Measurements from ENCODE around the gene GRID1.

The GRID1 gene

DNA sequence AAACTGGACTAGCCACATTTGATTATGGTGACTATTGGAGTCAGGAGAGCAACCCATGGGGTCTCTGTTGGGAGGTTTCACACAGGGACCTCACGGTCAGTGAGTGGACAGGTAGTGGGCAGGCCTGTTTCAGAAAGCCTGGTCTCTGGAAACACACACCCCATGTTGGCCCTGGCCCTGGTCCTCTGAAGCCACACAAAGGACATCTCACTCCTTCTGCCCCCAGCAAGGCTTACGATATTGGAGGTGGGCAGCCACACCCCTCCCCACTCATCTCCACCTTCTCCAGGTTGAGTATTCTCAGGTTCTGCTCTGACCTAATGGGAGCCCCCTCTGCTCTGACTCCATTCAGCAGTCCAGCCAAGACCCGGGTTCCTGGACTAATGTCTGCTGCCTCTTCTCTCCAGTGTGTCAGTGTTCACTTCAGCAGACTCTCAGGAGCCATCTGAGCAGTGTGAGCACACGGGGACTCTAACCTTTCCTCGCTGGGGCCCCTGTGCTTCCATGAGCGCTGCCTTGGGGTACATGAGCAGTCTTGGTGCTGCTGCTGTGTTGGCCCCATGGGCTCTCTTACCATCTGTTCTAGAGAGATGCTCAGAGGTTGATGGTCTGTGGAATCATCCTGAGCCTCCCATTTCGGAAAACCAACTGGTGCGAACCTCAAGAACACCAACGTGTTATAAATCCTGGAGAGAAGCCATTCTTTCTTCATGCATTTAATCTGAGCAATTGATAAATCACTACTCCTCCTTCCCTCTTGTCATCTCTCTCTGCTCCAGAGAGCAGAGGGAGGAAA lies 748.6 kb downstream of the GRID1 start:
- DNase-seq (ENCODE audit: low spot score) = no peak

GRCh38 chr10:85615556-85615955 lies 751.0 kb downstream of the GRID1 start:
- DNase-seq (ENCODE audit: low spot score) = no peak

GRCh38 chr10:85614981-85615380 lies 751.6 kb downstream of the GRID1 start:
- DNase-seq (ENCODE audit: low spot score) = no peak

DNA sequence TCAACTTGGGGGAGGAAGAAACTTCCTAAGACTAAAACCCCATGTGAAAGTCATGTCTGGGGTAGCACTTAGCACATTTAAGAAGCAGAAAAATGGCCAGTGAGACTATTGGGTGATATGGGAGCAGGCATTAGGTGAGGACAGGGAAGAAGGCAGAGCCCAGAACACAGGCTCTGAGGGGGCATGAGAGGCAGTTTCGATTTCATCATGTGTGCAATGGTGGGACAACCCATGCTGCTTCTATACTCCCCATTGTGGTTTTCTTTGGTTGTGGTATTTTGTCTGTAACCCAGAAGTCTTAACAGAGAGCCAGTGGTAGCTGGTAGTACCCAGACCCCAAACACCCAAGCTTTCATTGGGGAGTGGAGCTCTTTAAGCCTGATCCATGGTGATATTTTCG lies 752.0 kb downstream of the GRID1 start:
- no peak for DNase-seq (ENCODE audit: low spot score)

DNA sequence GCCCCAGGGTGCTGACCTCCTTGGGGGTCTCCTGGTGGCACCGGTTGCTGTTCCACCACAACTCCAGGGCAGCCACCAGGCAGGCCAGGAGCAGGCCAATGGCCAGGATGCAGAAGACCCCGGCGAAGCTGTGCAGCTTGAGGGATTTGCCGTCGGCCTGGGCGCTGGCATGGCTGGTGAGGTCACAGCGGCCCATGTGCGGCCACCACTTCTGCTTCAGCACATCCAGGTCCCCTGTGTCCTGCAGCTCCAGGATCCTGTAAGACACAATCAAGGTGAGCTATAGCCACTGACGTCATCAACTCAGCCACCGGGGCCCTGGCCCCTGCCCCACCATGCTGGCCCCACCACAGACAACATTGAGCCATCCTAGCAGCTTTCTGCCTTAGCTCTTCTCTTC lies 753.2 kb downstream of the GRID1 start:
- no peak for DNase-seq (ENCODE audit: low spot score)

DNA sequence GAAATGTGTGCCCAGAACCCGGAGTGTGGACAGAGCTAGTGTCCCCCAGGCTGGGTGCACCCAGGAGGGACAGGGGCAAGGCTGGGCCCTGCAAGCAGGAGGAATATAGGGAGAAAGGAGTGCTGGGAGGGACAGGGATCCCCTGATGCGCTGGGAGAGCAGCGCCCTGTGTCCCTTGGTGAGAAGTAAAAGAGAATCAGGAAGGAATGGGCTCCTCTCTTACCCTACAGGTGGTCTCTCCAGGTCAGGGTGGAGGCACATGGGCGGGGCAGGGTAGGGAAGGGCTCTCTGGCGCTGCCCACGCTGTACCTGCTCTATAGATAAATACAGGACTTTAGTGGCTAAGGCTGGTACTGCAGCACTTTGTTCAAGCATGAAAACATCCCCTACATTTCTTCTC lies 753.8 kb downstream of the GRID1 start:
- DNase-seq (ENCODE audit: low spot score) = no peak

DNA sequence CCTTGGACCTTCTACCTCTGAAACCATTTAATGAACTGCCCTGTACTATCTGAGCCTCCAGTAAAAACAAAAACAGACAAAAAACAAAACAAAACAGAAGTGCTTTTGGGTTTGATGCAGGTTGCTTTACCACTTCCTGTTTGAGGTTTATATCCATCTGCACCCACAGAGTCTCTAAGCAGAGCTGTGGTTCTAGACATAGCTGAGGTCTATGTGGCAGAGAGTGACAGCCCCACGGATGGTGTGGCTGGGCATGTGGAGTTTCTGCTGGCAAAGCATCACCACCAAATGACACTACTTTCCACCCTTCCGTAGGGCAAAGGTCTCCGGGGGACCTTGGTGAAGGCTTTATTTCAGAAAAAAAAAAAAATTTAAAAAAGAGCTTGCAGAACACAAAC lies 754.2 kb downstream of the GRID1 start:
- DNase-seq (ENCODE audit: low spot score) = no peak

DNA sequence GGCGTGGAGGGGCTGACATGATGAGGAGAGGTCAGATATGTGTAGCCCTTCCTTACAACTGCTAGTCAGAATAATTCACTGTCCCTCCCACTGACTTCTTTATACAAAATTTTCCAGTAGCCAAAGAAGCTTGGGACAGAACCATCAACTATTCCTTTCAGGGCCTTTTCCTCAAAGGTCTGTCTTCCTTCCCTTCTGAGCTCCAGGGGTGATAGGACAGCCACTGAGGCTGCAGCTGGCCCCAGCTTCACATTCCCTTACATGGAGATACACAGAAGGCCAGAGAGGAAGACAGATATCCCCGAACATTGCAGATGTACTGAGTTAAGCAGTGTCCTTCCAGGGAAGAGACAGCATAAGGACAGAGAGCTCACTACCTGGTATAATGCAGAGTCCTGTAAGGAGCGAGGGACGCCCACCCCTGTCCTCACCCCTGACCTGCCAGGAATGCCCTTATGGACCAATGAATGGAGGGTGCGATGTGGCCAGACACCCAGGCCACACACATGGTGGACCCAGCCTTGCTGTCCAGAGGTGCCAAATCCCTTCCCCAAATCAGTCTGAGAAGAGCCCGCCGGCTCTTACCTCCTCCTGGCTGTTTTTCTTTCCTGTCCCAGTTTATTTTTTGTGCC lies 754.7 kb downstream of the GRID1 start:
- no peak for DNase-seq (ENCODE audit: low spot score)

DNA sequence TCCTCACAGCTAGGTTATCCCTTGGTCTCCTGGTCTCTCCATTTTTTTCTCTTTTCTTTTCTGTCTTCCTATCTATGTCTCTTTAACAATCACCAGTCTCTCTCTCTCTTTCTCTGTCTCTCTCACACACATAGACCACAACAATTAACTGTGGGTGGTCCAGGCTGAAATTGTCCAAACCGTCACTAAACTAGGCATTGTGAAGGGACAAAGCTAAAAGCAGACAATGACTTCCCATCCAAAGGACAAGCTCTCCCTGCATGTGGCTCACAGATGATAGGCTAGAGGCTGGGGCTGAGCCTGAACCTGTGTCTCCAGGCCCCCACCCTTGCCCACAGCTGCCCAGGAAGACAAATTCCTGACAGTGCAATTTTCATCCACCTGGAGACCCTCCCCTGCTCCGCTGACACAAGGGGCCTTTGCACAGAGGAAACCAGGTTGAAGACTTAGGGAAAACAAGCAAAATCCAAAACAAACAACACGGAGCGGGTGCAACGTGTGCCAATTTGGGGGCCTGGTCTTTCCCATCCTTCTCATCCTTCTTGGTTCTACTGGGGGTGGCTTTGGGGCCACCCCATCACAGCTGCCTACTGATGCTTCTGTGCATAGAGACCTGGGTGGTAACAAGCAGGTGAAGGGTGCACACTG lies 755.4 kb downstream of the GRID1 start:
- no peak for DNase-seq (ENCODE audit: low spot score)

- no peak for DNase-seq (ENCODE audit: low spot score)
Measured at GRCh38 chr10:85610381-85611092, 756.1 kb downstream of the GRID1 start.

GRCh38 chr10:85609509-85609908 lies 757.1 kb downstream of the GRID1 start:
- no peak for DNase-seq (ENCODE audit: low spot score)

GRCh38 chr10:85608706-85609105 lies 757.9 kb downstream of the GRID1 start:
- DNase-seq (ENCODE audit: low spot score) = no peak

DNA sequence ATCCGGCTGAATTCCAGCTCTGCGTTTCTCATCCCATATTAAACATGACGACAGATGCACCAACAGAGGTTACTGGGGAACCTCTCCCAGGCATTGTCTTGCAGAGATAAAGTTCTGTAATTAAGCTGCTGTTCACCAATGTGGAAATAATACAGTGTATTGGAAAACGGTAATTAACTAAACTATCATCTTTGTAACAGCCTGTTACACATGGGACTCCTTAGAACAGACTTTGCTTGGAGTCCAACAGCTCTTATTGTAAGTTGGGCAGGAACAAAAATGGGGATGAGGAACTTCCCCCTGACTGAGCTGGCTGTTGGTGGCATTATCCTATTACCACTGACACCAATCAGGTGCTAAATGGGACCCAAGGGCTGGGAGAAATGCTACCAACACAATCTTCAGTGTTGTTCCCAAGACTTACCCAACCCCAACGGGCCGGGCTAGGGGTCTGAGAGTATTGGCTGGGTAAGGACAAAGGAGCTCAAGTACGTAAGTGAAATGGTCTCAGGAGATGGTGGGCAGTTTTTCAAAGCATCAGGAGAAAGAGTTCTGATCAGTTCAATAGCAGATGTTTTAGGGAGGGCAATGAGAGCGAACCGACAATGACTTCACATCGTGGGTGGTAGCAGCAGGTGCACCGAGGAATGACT lies 759.4 kb downstream of the GRID1 start:
- DNase-seq (ENCODE audit: low spot score) = no peak

DNA sequence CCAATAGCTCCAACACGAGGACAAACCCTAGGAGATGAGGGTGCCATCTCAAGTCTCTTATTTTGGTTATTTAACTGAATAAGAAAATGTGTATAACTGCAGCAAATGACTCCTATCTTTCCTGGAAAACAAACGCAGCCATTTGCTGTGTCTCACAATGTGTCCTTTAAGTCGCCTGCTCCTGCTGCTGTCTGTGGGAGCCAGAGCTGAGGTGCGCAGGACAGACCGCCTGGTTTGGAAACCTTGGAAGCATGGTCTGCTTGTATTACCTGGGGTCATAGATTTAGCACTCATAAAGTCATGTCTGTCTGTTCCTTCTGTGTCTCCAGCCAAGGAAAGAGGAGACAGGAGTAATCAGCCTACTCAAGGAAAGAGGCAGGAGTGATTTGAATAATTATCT lies 760.2 kb downstream of the GRID1 start:
- no peak for DNase-seq (ENCODE audit: low spot score)

DNA sequence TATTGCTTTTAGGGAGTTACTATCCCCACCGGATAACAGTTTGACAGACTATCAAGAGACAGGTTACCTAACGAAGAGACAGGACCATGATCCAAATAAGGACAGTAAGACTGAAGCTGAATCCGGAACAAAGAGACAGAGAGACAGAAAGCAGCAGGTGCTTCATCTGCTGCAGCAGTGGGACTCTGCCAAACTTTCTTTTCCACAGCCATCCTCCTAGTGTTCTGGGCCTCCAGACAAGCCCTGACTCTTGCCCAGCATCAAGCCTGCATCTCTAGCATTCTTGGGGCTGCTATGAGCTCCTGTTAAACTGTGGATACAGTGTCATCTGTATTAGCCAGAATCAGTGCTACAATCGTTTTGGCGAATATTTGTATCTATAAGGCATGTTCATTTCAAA lies 761.7 kb downstream of the GRID1 start:
- no peak for DNase-seq (ENCODE audit: low spot score)

GRCh38 chr10:85604136-85604725 lies 762.4 kb downstream of the GRID1 start:
- DNase-seq (ENCODE audit: low spot score) = no peak

DNA sequence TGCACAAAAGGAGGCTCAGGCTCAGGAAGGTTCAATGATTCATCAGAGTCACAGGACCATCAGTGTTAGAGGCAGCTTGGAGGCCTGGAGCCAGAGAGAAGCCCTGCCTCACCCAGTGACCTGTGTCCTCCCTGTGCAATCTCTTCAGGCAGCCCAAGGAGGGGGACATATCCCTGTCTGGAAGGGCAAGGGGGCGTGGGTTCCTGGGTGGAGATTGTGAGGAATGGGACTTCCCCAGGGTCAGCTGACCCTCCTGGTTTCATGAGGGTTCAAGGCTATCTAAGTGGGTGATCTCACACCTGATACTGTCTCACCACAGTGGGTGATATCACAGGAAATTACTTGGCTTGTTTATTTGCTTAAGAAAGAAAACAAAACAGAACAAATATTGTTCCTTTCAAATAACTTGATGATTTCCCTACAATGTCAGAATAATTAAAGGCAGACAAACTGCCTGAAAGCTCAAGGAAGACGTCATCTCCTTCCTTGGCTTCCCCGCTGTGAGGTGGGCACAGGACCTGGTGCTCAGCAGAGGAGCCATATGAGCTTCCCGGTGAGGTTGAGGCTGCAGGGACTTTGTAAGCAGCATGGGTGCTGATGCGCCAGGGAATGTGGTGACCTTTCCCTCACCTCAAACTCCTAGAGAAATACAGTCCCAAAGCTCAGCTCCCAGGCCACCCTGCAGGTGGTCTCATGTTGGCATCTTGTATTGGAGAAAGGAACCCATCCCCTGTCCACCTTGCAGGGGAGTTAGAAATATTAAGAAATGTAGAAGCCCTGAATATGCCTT lies 763.2 kb downstream of the GRID1 start:
- no peak for DNase-seq (ENCODE audit: low spot score)

DNA sequence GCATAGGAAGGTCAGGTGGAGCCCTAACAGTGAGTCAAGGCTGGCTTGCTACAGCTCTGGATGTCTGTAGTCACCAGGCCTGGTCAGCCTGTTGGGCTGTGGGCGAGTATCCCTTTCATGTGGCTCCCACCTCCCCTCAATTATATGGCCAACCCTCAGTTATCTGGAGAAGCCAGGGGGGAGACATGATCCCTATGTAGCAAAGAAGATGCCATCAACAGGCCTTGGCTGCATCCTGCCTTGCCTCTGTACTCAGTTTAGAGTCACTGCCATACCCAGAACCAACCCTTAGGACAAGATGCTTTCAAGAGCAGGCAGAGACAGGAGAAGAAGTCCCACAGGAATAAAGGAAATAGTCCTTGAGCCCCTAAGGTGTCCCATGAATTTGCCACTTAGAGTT lies 763.9 kb downstream of the GRID1 start:
- DNase-seq (ENCODE audit: low spot score) = no peak

- DNase-seq (ENCODE audit: low spot score) = no peak
Measured at GRCh38 chr10:85602306-85602705, 764.3 kb downstream of the GRID1 start.

GRCh38 chr10:85601526-85601925 lies 765.1 kb downstream of the GRID1 start:
- DNase-seq (ENCODE audit: low spot score) = no peak

DNA sequence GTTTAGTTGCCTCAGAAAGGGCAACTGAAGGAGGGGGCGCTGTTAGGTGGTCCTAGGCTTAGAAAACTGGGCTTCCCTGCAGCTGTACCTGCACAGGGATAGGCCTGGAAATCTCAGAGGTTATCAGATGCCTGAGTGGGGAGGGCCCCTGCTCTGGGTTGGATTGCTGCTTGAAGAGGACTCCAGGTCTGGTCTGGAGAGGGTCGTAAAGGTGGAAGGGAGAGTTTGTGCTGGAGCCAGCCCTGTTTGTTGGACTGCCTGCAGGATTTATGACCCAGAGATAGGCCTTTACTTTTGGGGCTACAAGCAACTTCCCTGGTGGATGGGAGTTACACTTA lies 765.9 kb downstream of the GRID1 start:
- DNase-seq (ENCODE audit: low spot score) = no peak

Data from AG08396 (cell line).